ENCODE results near the gene KCTD18.
A peak's percentile ranks its signal among the peaks of the same experiment; 100 is the strongest.

KCTD18 gene

DNA sequence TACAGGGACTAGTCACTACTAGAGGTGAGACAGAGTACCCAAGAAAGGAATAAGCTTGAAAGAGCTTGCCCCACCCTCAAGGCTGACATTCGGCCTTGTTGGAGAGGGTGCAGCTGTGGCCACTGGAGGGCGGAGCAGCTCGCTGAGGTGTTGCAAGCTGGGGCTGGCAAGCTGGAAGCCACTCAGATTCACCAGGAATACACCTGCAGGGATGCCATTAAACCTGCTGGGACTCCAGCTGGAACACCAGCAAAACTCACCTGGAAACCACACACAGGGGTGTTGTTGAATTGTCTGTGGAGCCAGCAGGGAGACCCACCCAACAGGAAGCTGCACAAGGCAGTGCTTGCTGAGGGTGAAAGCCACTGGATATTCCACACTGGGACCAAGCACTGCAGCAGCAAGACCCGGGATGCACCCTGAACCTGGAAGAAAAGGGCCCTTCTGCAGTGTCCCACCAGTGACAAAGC, 26.1 kb downstream of the KCTD18 start:
- no peak for DNase-seq

DNA sequence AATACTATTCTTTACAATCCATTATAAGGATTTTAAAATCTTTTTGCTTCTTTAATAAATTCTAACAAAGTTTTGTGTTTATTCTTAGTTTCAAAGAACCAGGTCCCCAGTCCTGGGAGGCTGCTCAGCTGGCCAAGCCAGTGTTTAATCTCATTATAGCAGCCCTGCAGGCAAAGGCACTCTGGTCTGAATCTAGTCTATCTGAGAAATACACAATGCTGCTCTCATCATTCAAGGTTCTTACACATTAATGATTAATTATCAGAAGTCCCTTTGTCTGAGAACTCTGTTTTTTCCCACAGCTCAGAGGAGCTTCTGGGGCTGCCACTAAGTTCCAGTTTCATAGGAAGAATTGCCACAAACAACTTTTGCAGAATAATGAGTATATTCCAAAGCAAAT, 27.7 kb downstream of the KCTD18 start:
- no peak for DNase-seq

DNA sequence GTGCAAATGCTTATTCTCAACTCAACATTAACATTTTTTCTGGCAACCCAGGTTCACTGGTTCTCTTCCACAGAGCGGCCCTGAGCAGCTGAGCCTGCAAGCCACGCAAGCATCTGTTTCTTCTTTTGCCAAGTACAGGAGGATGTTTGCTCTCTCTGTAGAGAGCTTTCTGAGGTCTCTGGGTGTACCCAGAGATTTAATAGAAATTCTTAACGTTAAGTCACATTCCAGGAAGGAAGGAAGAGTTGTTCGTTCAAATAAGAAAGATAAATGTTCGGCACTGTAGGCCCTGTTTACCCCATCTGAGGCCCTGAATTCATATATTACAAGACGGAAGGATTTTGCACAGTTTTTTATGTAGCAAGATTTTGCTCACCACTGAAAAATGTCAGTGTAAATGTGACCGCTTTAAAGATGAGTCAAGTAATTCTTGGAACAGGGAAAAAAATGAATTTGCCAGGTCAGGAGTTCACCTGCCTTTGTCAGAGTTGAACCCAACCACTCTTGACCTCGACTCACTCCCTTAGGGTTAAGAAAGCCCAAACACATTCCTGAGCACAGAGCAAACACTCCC, 30.1 kb downstream of the KCTD18 start:
- peak; percentile 48 for DNase-seq

DNA sequence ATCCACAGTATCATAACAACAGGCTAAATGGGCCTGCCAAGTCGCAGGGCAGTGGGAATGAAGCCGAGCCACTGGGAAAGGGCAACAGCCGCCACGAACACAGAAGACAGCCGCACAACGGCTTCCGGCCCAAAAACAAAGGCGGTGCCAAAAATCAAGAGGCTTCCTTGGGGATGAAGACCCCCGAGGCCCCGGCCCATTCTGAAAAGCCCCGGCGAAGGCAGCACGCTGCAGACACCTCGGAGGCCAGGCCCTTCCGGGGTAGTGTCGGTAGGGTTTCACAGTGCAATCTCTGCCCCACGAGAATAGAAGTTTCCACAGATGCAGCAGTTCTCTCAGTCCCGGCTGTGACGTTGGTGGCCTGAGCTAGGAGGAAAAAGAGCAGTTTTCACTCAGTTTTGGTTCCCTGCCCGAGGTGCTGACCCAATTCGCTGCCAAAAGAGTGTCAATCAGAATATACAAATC, 32.2 kb downstream of the KCTD18 start:
- DNase-seq = no peak

DNA sequence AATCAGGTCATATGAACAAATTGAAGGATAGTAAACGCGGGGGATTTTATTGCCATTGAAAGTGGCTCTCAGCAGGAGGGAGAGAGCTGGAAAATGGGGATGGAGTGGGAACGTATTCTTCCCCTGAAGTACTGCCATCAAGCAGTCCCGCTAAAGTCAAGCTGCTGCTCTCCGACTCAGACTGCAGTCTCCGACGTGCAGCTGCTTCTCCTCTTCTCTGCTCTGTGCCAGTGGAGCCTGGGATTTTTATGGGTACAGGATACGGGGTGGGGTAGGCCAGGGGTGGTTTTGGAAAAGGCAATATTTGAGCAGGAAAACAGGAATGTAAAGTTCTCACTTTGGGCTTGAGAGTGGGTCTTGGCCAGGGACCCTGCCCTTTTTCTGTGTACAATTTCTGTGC, 33.0 kb downstream of the KCTD18 start:
- DNase-seq = no peak

DNA sequence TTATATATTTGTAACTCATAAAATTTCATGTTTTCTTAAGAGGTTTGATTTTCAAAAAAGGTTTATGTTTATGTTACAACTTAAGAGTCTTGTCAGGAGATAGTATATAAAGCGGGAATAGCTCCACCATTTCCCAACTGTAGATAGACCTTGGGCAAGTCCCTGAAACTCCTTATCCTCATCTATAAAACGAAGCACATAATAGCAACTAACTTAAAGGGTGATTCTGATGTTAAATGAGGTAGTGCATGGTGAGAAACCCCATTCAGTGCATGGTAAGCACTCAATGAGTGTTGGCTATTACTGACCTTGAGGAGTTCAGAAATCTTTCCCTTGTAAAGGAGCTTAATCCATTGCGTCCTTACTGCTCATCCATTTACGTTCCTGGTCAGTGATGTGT, 34.1 kb downstream of the KCTD18 start:
- DNase-seq = no peak

DNA sequence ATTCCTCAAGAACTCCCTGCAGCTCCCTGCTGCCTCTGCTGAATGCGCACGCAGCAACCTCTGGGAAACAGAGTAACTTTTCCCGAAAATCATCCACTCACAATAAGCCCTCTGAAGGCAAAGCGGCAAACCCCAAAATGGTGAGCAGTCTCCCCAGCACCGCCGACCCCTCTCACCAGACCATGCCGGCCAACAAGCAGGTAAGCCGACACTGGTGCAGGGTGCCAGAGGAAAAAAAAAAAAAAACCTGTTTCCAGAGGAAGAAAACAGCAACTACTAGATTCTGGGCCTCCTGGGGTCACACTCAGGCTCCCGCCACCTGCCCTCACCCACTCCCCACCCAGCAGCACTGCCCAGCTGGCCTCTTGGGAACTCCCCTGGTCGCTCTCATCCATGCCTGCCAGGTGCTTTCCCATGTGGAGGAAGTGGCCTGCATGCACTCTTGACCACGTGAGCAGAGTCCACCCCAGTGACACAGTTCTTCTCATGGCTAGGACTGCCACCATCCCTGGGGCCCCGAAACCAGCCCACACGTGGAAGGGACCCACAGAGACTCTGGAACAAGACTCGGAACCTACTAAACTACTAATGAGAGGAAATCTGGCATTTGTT, 36.9 kb downstream of the KCTD18 start:
- DNase-seq = no peak

DNA sequence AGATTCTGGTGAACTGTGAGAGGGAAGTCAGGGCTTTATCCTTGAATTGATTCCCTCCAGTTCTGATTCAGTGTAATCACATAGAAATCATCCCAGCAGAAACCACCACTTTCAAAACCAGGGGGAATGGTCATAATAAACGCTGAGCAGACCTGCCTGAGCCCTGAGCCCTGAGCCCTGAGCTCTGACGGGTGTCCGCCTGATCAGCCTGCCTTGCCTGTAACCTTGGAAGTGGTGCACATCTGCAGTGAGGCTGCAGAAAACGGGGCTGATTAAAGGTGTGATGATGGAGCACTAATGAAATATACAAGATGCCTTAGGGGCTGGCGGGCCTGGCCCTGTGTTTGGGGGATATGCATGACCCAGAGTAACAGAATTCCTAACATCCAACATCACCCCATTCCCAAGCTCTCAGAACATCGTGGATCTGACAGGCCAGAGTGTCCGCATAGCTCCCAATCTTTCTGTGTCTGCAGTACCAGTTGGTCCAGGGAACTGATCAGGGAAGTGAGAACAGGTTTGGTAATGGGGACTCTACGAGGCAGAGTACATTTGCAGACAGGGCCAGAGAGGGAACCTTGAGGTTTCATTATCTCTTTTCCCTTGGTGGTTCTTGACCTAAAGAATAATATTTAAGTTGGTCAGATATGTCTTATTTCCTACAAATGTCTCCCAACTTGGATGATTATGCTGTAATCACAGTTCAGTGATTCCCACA, 37.8 kb downstream of the KCTD18 start:
- DNase-seq = no peak

DNA sequence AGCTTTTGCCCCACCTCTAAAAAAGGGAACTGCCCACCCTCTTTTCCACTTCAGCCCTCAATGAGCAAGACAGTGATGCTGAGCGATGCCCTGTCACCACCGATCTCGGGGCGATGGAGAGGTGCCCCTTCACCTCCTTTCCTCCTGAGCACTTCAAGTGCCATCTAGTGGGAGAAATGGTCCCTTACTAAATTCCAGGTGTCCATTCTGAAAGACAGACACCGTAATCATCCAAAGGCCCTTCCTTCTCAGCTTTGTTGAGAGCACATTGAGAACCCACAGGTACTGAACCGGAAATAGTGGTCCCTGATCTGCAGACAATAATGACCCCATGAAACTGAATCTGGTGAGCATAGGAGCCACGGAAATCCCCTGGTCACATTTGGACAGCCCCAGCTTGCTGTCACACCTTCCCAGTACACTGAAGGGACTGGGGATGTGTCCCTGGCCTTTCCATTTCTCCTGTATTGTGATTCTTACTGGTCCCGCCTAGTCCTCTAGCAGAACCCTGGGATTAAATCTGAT, 38.5 kb downstream of the KCTD18 start:
- DNase-seq = no peak

DNA sequence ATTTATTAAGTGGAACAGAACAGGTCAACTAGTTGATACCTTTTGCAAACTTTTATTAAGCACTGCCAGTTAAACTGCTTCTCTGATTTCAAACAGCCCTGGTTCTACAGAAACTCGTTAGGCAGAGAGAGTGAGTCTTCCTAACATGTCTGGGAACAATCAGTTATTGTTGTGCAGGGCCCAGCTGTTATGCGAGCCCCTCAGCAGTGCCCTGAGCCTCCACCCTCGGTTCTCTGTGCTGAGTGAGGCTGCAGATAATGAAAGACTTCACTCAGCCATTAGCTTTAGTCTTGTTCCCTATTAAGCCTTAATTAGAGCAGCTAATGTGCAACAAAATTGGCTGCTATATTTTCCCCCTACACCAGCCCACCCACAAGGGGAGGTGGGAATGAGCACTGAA, 39.6 kb downstream of the KCTD18 start:
- DNase-seq = no peak

DNA sequence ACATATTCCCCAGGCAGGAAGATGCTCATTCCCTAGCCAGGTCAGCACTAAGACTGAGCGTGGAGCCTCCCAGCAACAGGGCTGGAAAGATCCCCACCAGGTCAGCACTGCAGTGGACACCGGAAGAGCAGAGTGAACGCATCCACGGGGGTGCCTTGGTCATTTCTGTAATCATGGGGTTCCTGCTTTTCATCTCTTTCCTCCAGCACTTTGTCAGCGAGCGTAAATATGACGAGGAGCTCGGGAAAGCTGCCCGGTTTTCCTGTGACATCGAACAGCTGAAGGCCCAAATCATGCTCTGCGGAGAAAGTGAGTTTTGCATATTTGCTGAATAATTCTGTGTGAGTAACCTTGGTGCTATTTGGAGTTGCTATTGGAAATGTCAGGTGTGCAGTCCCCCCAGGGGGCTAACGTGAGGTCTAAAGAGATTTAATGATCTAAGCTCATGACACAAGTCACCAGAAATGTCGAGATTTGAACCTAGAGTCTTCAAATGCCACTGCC, 40.1 kb downstream of the KCTD18 start:
- no peak for DNase-seq

DNA sequence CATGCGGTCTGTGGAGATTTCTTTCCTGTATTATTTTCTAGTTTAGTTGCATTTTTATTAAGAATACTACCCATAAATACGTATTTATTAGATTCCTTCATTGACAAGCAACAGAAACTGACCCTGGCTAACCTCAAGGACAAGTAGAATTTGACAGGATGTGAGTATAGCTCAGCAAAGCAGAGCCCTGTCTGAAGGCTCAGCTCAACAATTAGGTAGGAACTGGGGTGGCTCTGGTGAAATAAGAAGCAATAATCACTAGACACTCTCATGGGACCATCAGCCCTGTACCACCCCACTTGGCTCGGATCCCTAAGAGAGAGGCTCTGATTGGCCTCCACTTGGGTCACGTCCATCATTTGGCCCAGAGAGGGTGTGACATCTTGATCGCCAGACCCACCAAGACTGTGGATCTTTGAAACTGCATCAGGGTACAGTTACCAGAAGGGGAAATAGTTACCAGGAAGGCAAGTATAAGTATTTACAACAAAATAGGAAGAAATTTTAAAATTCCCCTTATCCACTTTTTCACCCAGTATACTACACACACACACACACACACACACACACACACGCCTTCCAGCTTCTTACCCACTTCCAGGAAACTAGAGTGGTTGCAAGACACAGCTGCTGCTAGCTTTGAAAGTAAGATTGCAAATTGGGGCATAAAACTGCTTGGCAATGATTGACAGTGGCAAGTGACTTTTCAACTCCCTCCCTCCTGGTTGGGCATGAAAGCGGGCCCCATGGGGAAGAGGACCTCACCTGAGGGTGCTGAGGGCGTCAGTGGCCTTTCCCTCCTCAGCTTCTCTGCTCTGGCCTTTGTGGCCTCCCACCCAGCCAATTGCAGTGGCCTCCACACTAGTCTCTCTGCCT, 41.8 kb downstream of the KCTD18 start:
- no peak for DNase-seq

DNA sequence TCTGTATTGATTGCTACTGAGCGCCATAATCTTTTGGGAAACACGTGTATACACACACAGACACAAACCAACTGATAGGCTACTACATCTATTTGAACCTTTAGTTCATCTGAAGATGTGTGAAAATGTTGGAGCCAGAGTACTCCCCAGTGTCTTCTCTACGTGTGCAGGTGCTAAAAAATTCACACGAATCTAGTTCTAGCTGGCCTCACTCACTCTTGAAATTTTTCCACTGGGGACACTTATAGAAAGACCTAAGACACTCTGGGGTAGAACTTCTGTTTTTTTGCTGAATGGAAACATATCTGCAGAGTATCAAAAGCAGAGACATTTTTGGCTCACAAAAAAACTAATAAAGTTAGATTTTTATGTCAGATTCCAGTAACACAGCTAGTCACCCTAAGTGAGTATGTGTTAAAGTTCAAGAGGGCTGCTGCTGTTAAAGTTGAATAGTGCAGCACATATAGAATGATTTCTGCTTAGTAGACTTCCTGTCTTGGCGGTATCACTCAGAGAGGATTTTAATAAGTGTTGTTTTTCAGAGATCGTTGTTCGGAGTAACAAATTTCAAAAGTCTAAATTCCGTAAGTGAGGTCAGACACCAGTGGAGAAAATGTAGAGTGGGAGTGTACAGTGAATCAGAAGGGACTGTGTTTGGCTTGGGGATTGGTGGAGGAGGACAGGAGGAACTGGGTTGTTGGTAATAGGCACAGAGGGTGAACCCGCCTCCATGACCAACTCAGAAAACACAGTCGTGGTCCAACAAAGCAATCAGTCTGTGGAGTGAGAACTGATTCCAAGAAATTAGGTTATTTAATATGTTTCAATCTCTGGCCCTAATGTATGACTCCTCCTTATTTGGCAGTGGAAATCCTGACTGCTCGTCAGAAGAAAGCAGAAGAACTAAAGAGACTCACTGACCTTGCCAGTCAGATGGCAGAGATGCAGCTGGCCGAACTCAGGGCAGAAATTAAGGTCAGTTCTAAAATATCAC, 43.1 kb downstream of the KCTD18 start:
- DNase-seq = no peak

DNA sequence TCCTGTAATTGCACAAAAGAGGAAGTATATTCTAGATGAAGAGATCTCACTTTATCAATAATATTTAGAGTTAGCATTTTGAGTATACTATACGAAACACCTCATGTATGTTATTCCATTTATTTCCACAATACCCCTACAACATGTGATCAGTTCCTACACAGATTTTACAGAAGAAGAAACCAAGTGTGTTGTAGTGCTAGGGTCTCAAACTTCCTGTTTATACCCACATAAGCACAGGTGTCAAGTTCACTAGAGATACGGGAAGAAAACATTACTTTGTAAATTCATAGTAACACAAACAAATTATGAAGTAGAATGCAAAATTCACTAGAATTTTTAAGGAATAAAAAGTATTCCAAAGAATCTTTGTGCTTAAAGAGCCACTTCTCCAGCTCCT, 46.4 kb downstream of the KCTD18 start:
- DNase-seq = no peak

DNA sequence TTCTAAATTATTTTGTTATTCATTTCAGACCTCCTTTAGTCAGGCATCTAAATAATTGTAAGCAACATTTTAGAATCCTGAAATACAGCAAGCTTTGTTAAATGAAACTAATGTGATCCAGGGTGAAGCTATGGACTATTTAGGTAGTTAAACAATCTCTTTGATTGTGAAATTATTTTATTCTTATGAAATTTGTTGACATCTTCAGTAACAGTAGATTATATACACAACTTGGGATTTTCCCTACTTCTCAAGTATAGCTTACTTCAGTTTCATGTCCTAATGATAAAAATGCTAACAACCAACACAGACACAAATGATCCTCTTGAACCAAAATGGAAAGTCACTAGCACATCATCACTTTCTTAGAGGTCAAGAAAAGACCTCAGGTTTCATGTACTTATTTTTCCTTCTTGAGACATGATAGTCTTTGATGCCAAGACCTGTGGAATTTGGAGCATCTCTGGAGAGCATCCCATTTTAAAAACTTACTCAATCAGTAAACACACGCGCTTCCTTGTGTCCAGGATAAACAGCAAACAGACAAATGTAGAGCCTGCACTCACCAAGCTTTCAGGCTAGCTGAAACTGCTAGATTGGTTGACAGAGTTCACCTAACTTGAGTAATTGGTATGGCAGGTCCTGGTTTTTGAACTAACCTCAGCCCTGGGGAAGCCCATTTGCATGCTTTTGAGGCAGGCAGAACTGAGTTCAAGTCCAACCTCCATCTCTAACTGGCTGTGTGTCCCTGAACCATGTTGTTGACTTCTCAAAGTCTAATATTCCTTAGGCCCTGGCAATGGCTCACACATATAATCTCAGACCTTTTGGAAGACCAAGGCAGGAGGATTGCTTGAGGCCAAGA, 47.8 kb downstream of the KCTD18 start:
- no peak for DNase-seq

DNA sequence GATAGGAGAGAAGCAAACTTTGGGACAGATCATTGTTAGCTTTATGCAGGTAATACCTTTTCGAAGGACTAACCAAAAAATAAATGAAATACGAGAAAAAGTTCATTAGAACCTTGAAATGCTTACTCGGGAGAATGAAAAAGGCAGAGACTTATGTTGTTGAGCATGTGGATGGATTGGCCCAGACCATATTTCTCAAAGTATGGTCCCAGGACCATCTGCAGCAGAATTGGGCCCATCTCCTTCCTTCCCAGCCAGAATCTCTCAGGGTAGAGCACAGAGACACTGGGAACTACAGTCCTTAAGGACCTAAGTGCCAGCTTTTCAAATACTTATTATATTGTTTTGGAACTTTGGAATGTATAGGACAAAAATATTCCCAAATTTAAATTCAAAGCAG, 50.8 kb downstream of the KCTD18 start:
- no peak for DNase-seq

DNA sequence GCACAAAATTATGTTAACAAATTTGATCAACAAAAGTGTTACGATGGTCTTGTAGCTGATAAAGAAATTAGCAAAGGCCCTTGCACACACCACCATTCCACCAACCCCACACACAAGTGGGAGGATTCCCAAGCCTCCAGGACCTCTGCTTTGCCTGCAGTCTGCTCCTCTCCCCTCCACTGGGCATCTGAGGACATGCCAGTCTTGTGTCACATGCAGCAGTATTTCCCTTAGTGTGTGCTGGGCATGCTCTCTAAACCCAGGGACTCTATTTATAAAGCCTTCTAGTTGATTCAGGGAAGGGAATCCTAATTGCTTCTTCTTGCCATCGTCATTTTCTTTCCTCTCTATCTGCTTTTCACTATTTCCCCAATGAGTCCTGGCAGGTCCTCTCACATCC, 53.3 kb downstream of the KCTD18 start:
- DNase-seq = no peak

DNA sequence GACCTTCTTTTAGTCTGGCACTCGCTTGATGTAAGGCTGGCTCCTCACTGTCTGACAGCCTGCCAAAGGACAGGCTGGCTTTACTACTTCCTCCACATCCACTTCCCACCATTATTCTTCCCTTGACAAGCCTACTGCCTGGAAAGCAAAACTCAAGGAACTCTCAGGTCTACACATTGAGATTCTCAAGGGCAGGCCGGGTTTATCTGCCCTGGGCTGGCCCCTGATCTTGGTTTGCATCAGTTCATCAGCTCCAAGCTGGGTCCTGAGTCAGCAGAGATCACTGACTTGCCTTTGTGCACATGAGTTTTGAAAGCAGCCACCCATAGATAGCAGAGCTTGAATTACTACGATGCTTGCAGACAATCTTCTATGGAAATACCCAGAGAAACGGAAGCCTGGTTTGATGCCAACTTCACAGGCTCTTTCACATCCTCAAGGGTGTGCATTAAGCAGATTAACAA, 53.9 kb downstream of the KCTD18 start:
- DNase-seq = no peak

DNA sequence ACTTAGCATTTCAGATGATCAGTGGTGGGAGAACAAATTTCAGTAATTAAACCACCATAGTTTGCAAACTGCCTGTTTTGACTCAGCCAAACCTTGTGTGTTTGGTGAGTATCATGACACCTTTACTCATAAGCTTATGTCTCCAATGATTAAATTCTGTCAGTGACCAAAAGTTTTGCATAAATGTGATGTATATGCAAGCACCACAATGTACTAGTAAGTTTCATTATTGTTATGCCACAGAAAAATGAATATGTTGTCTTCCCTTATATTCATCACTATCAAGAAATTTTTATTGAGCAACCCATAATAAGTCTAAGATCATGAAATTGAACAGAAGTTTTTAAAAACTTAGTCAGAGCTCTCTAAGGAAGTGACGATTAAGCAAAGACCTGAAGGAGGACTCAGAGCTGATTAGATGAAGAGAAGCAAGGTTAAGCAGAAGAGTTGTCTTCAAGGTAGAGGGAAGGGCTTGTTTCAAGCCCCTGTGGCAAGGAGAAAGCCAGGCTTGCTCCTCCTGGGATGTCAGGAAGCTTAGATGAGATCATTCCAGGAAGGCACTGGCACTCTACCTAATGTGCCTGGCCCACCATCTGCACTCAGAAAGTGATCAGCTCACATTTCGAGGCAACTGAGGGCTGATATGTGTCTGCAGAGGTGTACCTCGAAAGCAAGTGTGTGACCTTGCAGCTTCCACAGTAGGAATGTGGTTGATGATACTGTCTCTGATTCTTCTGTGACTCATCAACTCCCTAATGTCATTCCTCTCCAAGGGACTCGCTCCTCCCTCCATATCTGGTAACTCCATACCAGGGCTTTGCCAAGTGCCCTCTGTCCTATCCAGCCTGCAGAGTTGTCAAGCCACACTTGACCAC, 54.7 kb downstream of the KCTD18 start:
- no peak for DNase-seq

Measured in amniotic stem cell (primary cell).